ENCODE results near the gene APMAP. TPM values are rescaled to one million over a fixed set of nuclear protein-coding genes. Genes with fewer than 3 reads are reported as not detected.

The APMAP gene
- total RNA-seq, 1 experiment from 2014 or later = 75.3 TPM

GRCh38 chr20:24942679-24943078 lies 49.9 kb downstream of the APMAP start:
- Mint-ChIP-seq H3K4me1 (ENCODE audit: insufficient read depth, unreplicated experiment) (no peaks in the 10 kb centered on the region), H3K9me3 (ENCODE audit: unreplicated experiment) (peaks cover 14% of the 10 kb centered on the region), H3K27ac (ENCODE audit: low read depth, unreplicated experiment) (no peak overlapping the region), H3K36me3 (ENCODE audit: insufficient read depth, unreplicated experiment) (no peaks in the 10 kb centered on the region), H3K4me3 (ENCODE audit: unreplicated experiment) (no peak overlapping the region), H3K27me3 (ENCODE audit: insufficient read depth, unreplicated experiment) (no peaks in the 10 kb centered on the region)
- intact Hi-C loops (cut with micrococcal nuclease) = no loop called here
- ChIA-PET CTCF (interaction anchor here (0.8 to 0.9 kb wide), 2 partner anchors 10 to 12 kb away, joined by 4 to 5 read pairs; no protein-coding TSS in a partner anchor), POLR2A (no interaction called here)
- BruUV-seq (replicated peaks) = no TSS peak
- no peak for DNase-seq (ENCODE audit: unreplicated experiment)
- no peak for TF ChIP-seq CTCF (IDR thresholded peaks at IDR 0.05; ENCODE audit: unreplicated experiment)

GRCh38 chr20:24939036-24939435 lies 53.5 kb downstream of the APMAP start:
- H3K27ac Mint-ChIP-seq (ENCODE audit: low read depth, unreplicated experiment) = no peak overlapping the region
- no TSS peak for BruUV-seq (replicated peaks)
- H3K4me1 Mint-ChIP-seq (ENCODE audit: insufficient read depth, unreplicated experiment) = no peaks in the 10 kb centered on the region
- intact Hi-C loops (cut with micrococcal nuclease) = no loop called here
- ChIA-PET POLR2A (no interaction called here), CTCF (interaction anchor here (0.8 to 1.7 kb wide), 2 partner anchors 8 to 1271 kb away, joined by 3 to 8 read pairs; no protein-coding TSS in a partner anchor)
- H3K27me3 Mint-ChIP-seq (ENCODE audit: insufficient read depth, unreplicated experiment) = no peaks in the 10 kb centered on the region
- no peak overlapping the region for H3K4me3 Mint-ChIP-seq (ENCODE audit: unreplicated experiment)
- peaks cover 4% of the 10 kb centered on the region for H3K9me3 Mint-ChIP-seq (ENCODE audit: unreplicated experiment)
- no peak for TF ChIP-seq CTCF (IDR thresholded peaks at IDR 0.05; ENCODE audit: unreplicated experiment)
- DNase-seq (ENCODE audit: unreplicated experiment) = no peak
- no peaks in the 10 kb centered on the region for H3K36me3 Mint-ChIP-seq (ENCODE audit: insufficient read depth, unreplicated experiment)

- ChIA-PET POLR2A (no interaction called here), CTCF (interaction anchor here (1.3 kb wide), 1 partner anchor 16 kb away, joined by 5 read pairs; no protein-coding TSS in a partner anchor)
- Mint-ChIP-seq H3K36me3 (ENCODE audit: insufficient read depth, unreplicated experiment) (no peaks in the 10 kb centered on the region), H3K4me3 (ENCODE audit: unreplicated experiment) (no peak overlapping the region), H3K27me3 (ENCODE audit: insufficient read depth, unreplicated experiment) (no peaks in the 10 kb centered on the region), H3K27ac (ENCODE audit: low read depth, unreplicated experiment) (no peak overlapping the region), H3K9me3 (ENCODE audit: unreplicated experiment) (no peaks in the 10 kb centered on the region), H3K4me1 (ENCODE audit: insufficient read depth, unreplicated experiment) (no peaks in the 10 kb centered on the region)
- intact Hi-C loops (cut with micrococcal nuclease) = no loop called here
- TF ChIP-seq CTCF (IDR thresholded peaks at IDR 0.05; ENCODE audit: unreplicated experiment) = no peak
- no TSS peak for BruUV-seq (replicated peaks)
- no peak for DNase-seq (ENCODE audit: unreplicated experiment)
Observed at GRCh38 chr20:24938498-24938897, 54.1 kb downstream of the APMAP start.

- Mint-ChIP-seq H3K27me3 (ENCODE audit: insufficient read depth, unreplicated experiment) (no peaks in the 10 kb centered on the region), H3K4me3 (ENCODE audit: unreplicated experiment) (no peak overlapping the region), H3K4me1 (ENCODE audit: insufficient read depth, unreplicated experiment) (no peaks in the 10 kb centered on the region), H3K36me3 (ENCODE audit: insufficient read depth, unreplicated experiment) (no peaks in the 10 kb centered on the region), H3K9me3 (ENCODE audit: unreplicated experiment) (no peaks in the 10 kb centered on the region), H3K27ac (ENCODE audit: low read depth, unreplicated experiment) (no peak overlapping the region)
- ChIA-PET POLR2A (no interaction called here), CTCF (interaction anchor here (0.5 to 1.3 kb wide), 2 partner anchors 17 to 703 kb away, joined by 4 to 5 read pairs; no protein-coding TSS in a partner anchor)
- BruUV-seq (replicated peaks) = no TSS peak
- TF ChIP-seq CTCF (IDR thresholded peaks at IDR 0.05; ENCODE audit: unreplicated experiment) = no peak
- DNase-seq (ENCODE audit: unreplicated experiment) = no peak
- intact Hi-C loops (cut with micrococcal nuclease) = no loop called here
Observed at GRCh38 chr20:24937579-24937978, 55.0 kb downstream of the APMAP start.

Data from MCF 10A (cell line).